WTC11 (cell line): ENCODE measurements around the gene CTXN1. TPM values are rescaled to one million over a fixed set of nuclear protein-coding genes. Genes with fewer than 3 reads are reported as not detected.

Experiments used
- ATAC-seq: fragments of 200-7000 bp; cut with Tn5 transposase; 2 replicates; pipeline ENCODE4 v1.10.0; 2021; ENCODE audit warnings: mild to moderate bottlenecking, moderate library complexity
- CTCF ChIA-PET: fragments of 300-600 bp; sonication (Branson Sonifier 250); formaldehyde crosslinking; loops from one replicate; lab custom pipeline; 2021; ENCODE audit warnings: antibody characterized with exemption; lab: Charles Lee
- POLR2A ChIA-PET: fragments of 350-600 bp; sonication (Branson Sonifier 250); formaldehyde crosslinking; loops from one replicate; lab custom pipeline; 2021; ENCODE audit warnings: antibody characterized with exemption; lab: Charles Lee
- DNase-seq: peaks from one replicate; pipeline ENCODE4 v3.0.0; 2021; ENCODE audit warnings: low spot score
- H3K27ac Mint-ChIP-seq: 2 replicates; pipeline ENCODE4 v1.8.0; 2021; ENCODE audit warnings: mixed read lengths
- H3K27me3 Mint-ChIP-seq: 2 replicates; pipeline ENCODE4 v1.8.0; 2021; ENCODE audit warnings: low read depth, mild to moderate bottlenecking, moderate library complexity, mixed read lengths
- H3K36me3 Mint-ChIP-seq: 2 replicates; pipeline ENCODE4 v1.8.0; 2021; ENCODE audit warnings: mixed read lengths
- H3K4me1 Mint-ChIP-seq: 2 replicates; pipeline ENCODE4 v1.8.0; 2022; ENCODE audit warnings: mixed read lengths
- H3K4me3 Mint-ChIP-seq: 2 replicates; pipeline ENCODE4 v1.8.0; 2021; ENCODE audit warnings: mild to moderate bottlenecking, moderate library complexity, mixed read lengths
- H3K9me3 Mint-ChIP-seq: 2 replicates; pipeline ENCODE4 v1.8.0; 2021; ENCODE audit warnings: mixed read lengths
- E2F1 ChIP-seq: sonication (generic); formaldehyde crosslinking; IDR thresholded peaks from 2 replicates; pipeline ENCODE4 v1.8.0; 2022; ENCODE audit warnings: mild to moderate bottlenecking, missing genetic modification reagents
- FOXK1 ChIP-seq: sonication (generic); formaldehyde crosslinking; IDR thresholded peaks from 2 replicates; pipeline ENCODE4 v1.8.0; 2022; ENCODE audit warnings: mild to moderate bottlenecking, moderate library complexity, missing genetic modification reagents
- GRHL2 ChIP-seq: fragments of 250-450 bp; sonication (Bioruptor Pico); IDR thresholded peaks from 2 replicates; pipeline ENCODE4 v1.8.0; 2022; ENCODE audit warnings: mild to moderate bottlenecking, moderate library complexity; ENCODE audit not compliant: insufficient replicate concordance, severe bottlenecking
- GTF2I ChIP-seq: fragments of 250-450 bp; sonication (Bioruptor Pico); conservative IDR thresholded peaks from 2 replicates; pipeline ENCODE4 v1.4.0; 2021; ENCODE audit warnings: mild to moderate bottlenecking
- JAZF1 ChIP-seq: fragments of 250-450 bp; sonication (Bioruptor Pico); IDR thresholded peaks from 2 replicates; pipeline ENCODE4 v1.9.0; 2021; ENCODE audit warnings: moderate library complexity, mild to moderate bottlenecking, inconsistent platforms
- MXD4 ChIP-seq: fragments of 250-450 bp; sonication (Bioruptor Pico); IDR thresholded peaks from 2 replicates; pipeline ENCODE4 v1.8.0; 2021; ENCODE audit warnings: mild to moderate bottlenecking, moderate library complexity, borderline replicate concordance
- RORB ChIP-seq: fragments of 250-450 bp; sonication (Bioruptor Pico); IDR thresholded peaks from 2 replicates; pipeline ENCODE4 v1.9.0; 2021; ENCODE audit warnings: mild to moderate bottlenecking
- STAT6 ChIP-seq: sonication (generic); formaldehyde crosslinking; conservative IDR thresholded peaks from 2 replicates; pipeline ENCODE4 v1.8.1; 2023; ENCODE audit warnings: mild to moderate bottlenecking, low read depth, missing genetic modification reagents, moderate library complexity
- TCF7 ChIP-seq: sonication (generic); formaldehyde crosslinking; IDR thresholded peaks from 2 replicates; pipeline ENCODE4 v1.8.0; 2022; ENCODE audit warnings: mild to moderate bottlenecking, low read depth, missing genetic modification reagents, moderate library complexity
- ZNF263 ChIP-seq: sonication (generic); formaldehyde crosslinking; IDR thresholded peaks from 2 replicates; pipeline ENCODE4 v1.8.1; 2022; ENCODE audit warnings: low read depth, mild to moderate bottlenecking, moderate library complexity, missing genetic modification reagents
- ZNF423 ChIP-seq: fragments of 250-450 bp; sonication (Bioruptor Pico); IDR thresholded peaks from 2 replicates; pipeline ENCODE4 v2.1.2; 2022; ENCODE audit warnings: mild to moderate bottlenecking, moderate library complexity
- total RNA-seq: library from RNA; stranded (reverse); gene quantifications from 3 replicates; pipeline ENCODE4 v1.2.3, GENCODE V29; 2021
- TF ChIP-seq, protein P1 (sequence below): fragments of 250-450 bp; sonication (Bioruptor Pico); IDR thresholded peaks from 2 replicates; pipeline ENCODE4 v1.9.0; 2021; ENCODE audit warnings: mild to moderate bottlenecking, borderline replicate concordance
- TF ChIP-seq, protein P2 (sequence below): fragments of 250-450 bp; sonication (Bioruptor Pico); conservative IDR thresholded peaks from 2 replicates; pipeline ENCODE4 v1.9.0; 2021; ENCODE audit warnings: mild to moderate bottlenecking

The CTXN1 gene
- total RNA-seq, 1 experiment from 2014 or later = 48.2 TPM

DNA sequence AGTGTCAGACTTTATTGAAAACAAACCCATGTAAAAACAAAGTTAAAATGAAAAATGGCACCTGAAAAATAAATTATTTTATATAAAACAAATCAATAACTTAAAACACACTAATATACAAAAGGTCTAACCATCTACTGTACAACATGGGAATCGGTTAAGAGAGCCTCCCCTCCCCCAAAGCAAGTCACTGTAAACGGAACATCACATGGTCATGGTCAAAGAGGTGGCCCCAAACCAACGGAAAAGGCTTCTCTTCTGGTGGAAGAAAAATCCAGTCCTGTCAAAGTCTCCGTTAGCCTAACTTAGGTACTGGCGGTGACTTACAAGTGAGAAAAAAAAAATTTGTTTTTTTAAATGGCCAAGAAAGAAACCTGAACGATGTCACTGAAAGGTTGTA is 33.3 kb upstream of the CTXN1 start:
- TF ChIP-seq, protein P1, sequence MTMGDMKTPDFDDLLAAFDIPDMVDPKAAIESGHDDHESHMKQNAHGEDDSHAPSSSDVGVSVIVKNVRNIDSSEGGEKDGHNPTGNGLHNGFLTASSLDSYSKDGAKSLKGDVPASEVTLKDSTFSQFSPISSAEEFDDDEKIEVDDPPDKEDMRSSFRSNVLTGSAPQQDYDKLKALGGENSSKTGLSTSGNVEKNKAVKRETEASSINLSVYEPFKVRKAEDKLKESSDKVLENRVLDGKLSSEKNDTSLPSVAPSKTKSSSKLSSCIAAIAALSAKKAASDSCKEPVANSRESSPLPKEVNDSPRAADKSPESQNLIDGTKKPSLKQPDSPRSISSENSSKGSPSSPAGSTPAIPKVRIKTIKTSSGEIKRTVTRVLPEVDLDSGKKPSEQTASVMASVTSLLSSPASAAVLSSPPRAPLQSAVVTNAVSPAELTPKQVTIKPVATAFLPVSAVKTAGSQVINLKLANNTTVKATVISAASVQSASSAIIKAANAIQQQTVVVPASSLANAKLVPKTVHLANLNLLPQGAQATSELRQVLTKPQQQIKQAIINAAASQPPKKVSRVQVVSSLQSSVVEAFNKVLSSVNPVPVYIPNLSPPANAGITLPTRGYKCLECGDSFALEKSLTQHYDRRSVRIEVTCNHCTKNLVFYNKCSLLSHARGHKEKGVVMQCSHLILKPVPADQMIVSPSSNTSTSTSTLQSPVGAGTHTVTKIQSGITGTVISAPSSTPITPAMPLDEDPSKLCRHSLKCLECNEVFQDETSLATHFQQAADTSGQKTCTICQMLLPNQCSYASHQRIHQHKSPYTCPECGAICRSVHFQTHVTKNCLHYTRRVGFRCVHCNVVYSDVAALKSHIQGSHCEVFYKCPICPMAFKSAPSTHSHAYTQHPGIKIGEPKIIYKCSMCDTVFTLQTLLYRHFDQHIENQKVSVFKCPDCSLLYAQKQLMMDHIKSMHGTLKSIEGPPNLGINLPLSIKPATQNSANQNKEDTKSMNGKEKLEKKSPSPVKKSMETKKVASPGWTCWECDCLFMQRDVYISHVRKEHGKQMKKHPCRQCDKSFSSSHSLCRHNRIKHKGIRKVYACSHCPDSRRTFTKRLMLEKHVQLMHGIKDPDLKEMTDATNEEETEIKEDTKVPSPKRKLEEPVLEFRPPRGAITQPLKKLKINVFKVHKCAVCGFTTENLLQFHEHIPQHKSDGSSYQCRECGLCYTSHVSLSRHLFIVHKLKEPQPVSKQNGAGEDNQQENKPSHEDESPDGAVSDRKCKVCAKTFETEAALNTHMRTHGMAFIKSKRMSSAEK = no peak
- TF ChIP-seq RORB (CRISPR knock-in tag) (no peak), STAT6 (CRISPR knock-in tag) (no peak)
- TF ChIP-seq, all 79 proteins: peak for 0
- DNase-seq = no peak
- CTCF ChIA-PET = interaction anchor here (0.9 to 2.2 kb wide), 3 partner anchors 11 to 15 kb away, joined by 4 to 16 read pairs (median 4); partner anchors contain the start of gene TIMM44
- POLR2A ChIA-PET = no interaction called here
- ATAC-seq = no peak
- peaks cover 5% of the 10 kb centered on the region; the same call in 1 of the 2 replicates for H3K4me1 Mint-ChIP-seq
- no peak overlapping the region for H3K4me3 Mint-ChIP-seq
- peaks cover 29% of the 10 kb centered on the region for H3K36me3 Mint-ChIP-seq
- H3K9me3 Mint-ChIP-seq = no peaks in the 10 kb centered on the region
- H3K27me3 Mint-ChIP-seq = no peaks in the 10 kb centered on the region
- no peak overlapping the region for H3K27ac Mint-ChIP-seq

- POLR2A ChIA-PET = no interaction called here
- H3K4me1 Mint-ChIP-seq = peaks cover 11% of the 10 kb centered on the region
- no peak for DNase-seq
- H3K36me3 Mint-ChIP-seq = peaks cover 8% of the 10 kb centered on the region
- TF ChIP-seq TCF7 (CRISPR knock-in tag) (no peak), MXD4 (CRISPR knock-in tag) (no peak), ZNF423 (CRISPR knock-in tag) (0 out of 2 replicates have a peak, but pooled peaks have one; percentile 9), E2F1 (no peak), GTF2I (CRISPR knock-in tag) (no peak), FOXK1 (CRISPR knock-in tag) (no peak), JAZF1 (no peak)
- TF ChIP-seq, protein P2, sequence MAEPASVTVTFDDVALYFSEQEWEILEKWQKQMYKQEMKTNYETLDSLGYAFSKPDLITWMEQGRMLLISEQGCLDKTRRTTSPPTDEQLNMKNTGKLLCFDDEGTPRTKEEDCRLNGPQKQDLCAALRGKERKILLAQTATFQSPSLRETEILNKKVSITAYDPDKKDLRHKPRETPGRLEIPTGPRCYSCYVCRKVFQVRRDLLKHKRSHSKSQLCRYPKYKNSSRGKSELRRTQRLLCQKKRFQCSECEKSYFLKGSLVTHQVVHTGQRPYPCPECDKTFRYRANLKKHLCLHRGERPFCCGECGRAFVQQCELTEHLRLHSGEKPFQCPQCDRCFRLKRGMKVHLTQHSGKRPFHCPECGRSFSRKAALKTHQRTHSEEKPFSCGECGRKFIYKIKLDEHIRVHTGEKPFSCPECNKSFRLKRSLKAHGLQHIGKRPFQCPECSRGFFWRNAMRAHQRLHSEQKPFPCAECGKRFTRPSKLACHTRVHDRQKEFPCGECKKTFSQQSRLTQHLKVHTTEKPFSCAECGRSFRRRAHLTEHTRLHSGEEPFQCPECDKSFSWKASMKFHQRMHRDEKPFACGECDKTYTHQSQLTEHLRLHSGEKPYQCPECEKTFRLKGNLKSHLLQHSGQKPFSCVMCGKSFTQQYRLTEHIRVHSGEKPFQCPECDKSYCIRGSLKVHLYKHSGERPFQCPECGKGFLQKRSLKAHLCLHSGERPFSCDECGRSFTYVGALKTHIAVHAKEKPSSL (CRISPR knock-in tag) = no peak
- peak overlapping the region; percentile 32; the same call in 1 of the 2 replicates for H3K27ac Mint-ChIP-seq
- CTCF ChIA-PET = interaction anchor here (1.6 to 2.7 kb wide), 2 partner anchors 12 to 15 kb away, joined by 5 to 21 read pairs; partner anchors contain the start of gene TIMM44
- H3K9me3 Mint-ChIP-seq = no peaks in the 10 kb centered on the region
- no peak for ATAC-seq
- no peak overlapping the region for H3K4me3 Mint-ChIP-seq
- H3K27me3 Mint-ChIP-seq = no peaks in the 10 kb centered on the region
Observed at GRCh38 chr19:7955696-7956095, 29.8 kb upstream of the CTXN1 start.

DNA sequence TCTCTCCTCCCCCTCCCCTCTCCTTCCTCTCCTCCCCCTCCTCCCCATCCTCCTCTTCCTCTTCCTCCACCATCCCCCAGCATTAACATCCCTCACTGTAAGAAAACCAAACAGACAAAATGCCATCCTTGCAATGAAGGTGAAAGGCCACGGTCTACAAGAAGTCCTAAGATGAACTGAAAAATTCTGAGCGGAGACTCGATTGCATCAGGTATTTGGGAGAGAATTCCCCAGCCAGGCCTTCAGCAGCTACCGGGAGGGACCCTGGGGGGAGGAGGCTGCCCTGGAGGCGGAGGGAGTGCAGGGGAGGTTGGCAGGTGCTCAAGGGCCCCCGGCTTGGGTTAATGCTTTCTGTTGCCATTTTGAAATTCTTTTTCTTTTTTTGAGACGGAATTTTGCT is 27.6 kb upstream of the CTXN1 start:
- H3K4me3 Mint-ChIP-seq = no peak overlapping the region

More for the DNA sequence above, 27.6 kb upstream of the CTXN1 start:
- ATAC-seq (no peak), DNase-seq (no peak)
- CTCF ChIA-PET = interaction anchor here (1.0 to 2.7 kb wide), 3 partner anchors 9 to 17 kb away, joined by 3 to 21 read pairs (median 17); partner anchors contain the start of gene TIMM44
- Mint-ChIP-seq H3K9me3 (no peaks in the 10 kb centered on the region), H3K4me1 (peaks cover 9% of the 10 kb centered on the region), H3K36me3 (peaks cover 6% of the 10 kb centered on the region; the same call in 1 of the 2 replicates), H3K27me3 (no peaks in the 10 kb centered on the region)
- POLR2A ChIA-PET = interaction anchor here (0.5 to 1.5 kb wide), 3 partner anchors 9 to 13 kb away, joined by 3 to 4 read pairs (median 3); partner anchors contain the start of gene TIMM44
- TF ChIP-seq ZNF263 (CRISPR knock-in tag) = peak; percentile 65; the same call in 1 of the 2 replicates
- no peak for TF ChIP-seq GRHL2
- TF ChIP-seq, all 79 proteins: peak for 1
- no peak overlapping the region for H3K27ac Mint-ChIP-seq
